ENCODE data around the gene DRC7.

DNA sequence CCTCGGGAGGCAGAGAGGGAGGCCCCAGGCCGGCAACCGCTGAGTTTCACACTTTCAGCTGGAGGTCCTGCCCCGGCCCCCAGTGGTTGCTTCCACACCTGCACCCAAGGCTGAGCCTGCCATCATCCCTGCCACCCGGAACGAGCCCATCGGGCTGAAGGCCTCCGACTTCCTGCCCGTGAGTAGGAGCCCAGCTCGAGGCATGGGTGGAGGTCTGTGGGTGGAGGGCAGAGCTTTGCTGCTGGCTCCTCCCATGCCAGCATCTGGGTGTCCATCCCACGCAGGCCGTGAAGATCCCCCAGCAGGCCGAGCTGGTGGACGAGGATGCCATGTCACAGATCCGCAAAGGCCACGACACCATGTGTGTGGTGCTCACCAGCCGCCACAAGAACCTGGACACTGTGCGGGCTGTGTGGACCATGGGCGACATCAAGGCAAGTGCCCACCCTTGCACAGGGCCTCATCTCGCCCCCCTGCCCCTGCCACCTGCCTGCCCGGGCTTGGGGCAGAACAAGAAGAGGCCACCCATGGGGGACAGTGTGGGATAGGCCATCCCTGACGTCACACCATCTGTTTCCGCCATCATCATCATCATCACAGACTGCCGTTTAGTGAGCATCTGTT is 60.6 kb downstream of the DRC7 start:
- TF ChIP-seq, protein P1, sequence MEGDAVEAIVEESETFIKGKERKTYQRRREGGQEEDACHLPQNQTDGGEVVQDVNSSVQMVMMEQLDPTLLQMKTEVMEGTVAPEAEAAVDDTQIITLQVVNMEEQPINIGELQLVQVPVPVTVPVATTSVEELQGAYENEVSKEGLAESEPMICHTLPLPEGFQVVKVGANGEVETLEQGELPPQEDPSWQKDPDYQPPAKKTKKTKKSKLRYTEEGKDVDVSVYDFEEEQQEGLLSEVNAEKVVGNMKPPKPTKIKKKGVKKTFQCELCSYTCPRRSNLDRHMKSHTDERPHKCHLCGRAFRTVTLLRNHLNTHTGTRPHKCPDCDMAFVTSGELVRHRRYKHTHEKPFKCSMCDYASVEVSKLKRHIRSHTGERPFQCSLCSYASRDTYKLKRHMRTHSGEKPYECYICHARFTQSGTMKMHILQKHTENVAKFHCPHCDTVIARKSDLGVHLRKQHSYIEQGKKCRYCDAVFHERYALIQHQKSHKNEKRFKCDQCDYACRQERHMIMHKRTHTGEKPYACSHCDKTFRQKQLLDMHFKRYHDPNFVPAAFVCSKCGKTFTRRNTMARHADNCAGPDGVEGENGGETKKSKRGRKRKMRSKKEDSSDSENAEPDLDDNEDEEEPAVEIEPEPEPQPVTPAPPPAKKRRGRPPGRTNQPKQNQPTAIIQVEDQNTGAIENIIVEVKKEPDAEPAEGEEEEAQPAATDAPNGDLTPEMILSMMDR (IDR thresholded peaks at IDR 0.05; ENCODE audit: low read depth, low read length), result no peak
- no peak for TF ChIP-seq EZH2phosphoT487 (IDR thresholded peaks at IDR 0.05; ENCODE audit: low read depth)

Measured in OCI-LY3 (cell line).